Activated CD4-positive, alpha-beta T cell treated with anti-CD3 and anti-CD28 coated beads, Interleukin-2, amount 10 ng/mL, durations not matched to agents 24 days and 14 days (primary cell): ENCODE results near the gene SSX2IP. TPM values are rescaled to one million over a fixed set of nuclear protein-coding genes. Genes with fewer than 3 reads are reported as not detected.
"Not testable (repeated sequence)": the region's sequence is repeated elsewhere in the genome, so short reads cannot be mapped to it uniquely, and the experiment has no call there.

Source experiments
- DNase-seq: peaks from one replicate; pipeline ENCODE4 v3.0.0; 2022
- H3K27ac Mint-ChIP-seq: one replicate; pipeline ENCODE4 v1.8.0; 2022; ENCODE audit warnings: mild to moderate bottlenecking, mixed read lengths
- H3K27me3 Mint-ChIP-seq: one replicate; pipeline ENCODE4 v1.8.0; 2022; ENCODE audit warnings: mixed read lengths
- H3K36me3 Mint-ChIP-seq: one replicate; pipeline ENCODE4 v1.8.0; 2022; ENCODE audit warnings: low read depth, mild to moderate bottlenecking, mixed read lengths
- H3K4me1 Mint-ChIP-seq: one replicate; pipeline ENCODE4 v1.8.0; 2021; ENCODE audit warnings: mixed read lengths
- H3K4me3 Mint-ChIP-seq: one replicate; pipeline ENCODE4 v1.8.0; 2022; ENCODE audit warnings: mild to moderate bottlenecking, moderate library complexity, mixed read lengths
- H3K9me3 Mint-ChIP-seq: one replicate; pipeline ENCODE4 v1.8.0; 2021; ENCODE audit warnings: mixed read lengths
- intact Hi-C: fragments of 100-400 bp; cut with micrococcal nuclease; formaldehyde crosslinking; loops from one replicate; pipeline ENCODE4 v1.15.1; 2023
- total RNA-seq: library from RNA; stranded (reverse); gene quantifications from 2 replicates; pipeline ENCODE4 v1.2.3, GENCODE V29; 2022

Gene SSX2IP
- total RNA-seq, 1 donor from 2014 or later: 11.8 TPM

- Mint-ChIP-seq H3K9me3 (peaks cover 24% of the 10 kb centered on the region), H3K27ac (no peak overlapping the region), H3K27me3 (no peaks in the 10 kb centered on the region), H3K4me1 (peaks cover 3% of the 10 kb centered on the region), H3K4me3 (no peak overlapping the region), H3K36me3 (no peaks in the 10 kb centered on the region)
- no peak for DNase-seq
- intact Hi-C loops: no loop called here
Measured at GRCh38 chr1:84611091-84611490, 79.2 kb downstream of the SSX2IP start.

- intact Hi-C loops: no loop called here
- Mint-ChIP-seq H3K36me3 (no peaks in the 10 kb centered on the region), H3K9me3 (peaks cover 27% of the 10 kb centered on the region), H3K4me1 (peaks cover 3% of the 10 kb centered on the region), H3K4me3 (no peak overlapping the region), H3K27ac (no peak overlapping the region), H3K27me3 (no peaks in the 10 kb centered on the region)
- no peak for DNase-seq
Measured at GRCh38 chr1:84606977-84607376, 83.3 kb downstream of the SSX2IP start.

GRCh38 chr1:84605157-84605556 lies 85.1 kb downstream of the SSX2IP start:
- peaks cover 5% of the 10 kb centered on the region for H3K4me1 Mint-ChIP-seq

GRCh38 chr1:84603941-84604830 lies 86.1 kb downstream of the SSX2IP start:
- H3K36me3 Mint-ChIP-seq: no peaks in the 10 kb centered on the region
- no peaks in the 10 kb centered on the region for H3K27me3 Mint-ChIP-seq
- H3K4me1 Mint-ChIP-seq: peaks cover 11% of the 10 kb centered on the region
- DNase-seq: no peak
- no peak overlapping the region for H3K27ac Mint-ChIP-seq
- intact Hi-C loops: no loop called here
- peaks cover 33% of the 10 kb centered on the region for H3K9me3 Mint-ChIP-seq
- no peak overlapping the region for H3K4me3 Mint-ChIP-seq

More at GRCh38 chr1:84605157-84605556, 85.1 kb downstream of the SSX2IP start:
- no peaks in the 10 kb centered on the region for H3K36me3 Mint-ChIP-seq
- H3K27ac Mint-ChIP-seq: no peak overlapping the region
- no peaks in the 10 kb centered on the region for H3K27me3 Mint-ChIP-seq
- H3K4me3 Mint-ChIP-seq: no peak overlapping the region
- peaks cover 29% of the 10 kb centered on the region for H3K9me3 Mint-ChIP-seq
- intact Hi-C loops: no loop called here
- DNase-seq: no peak

- intact Hi-C loops: no loop called here
Measured at GRCh38 chr1:84603223-84603622, 87.0 kb downstream of the SSX2IP start.

GRCh38 chr1:84600796-84601195 lies 89.5 kb downstream of the SSX2IP start:
- DNase-seq: no peak
- intact Hi-C loops: no loop called here
- no peaks in the 10 kb centered on the region for H3K36me3 Mint-ChIP-seq
- peaks cover 25% of the 10 kb centered on the region for H3K9me3 Mint-ChIP-seq
- H3K4me3 Mint-ChIP-seq: no peak overlapping the region
- H3K4me1 Mint-ChIP-seq: peaks cover 19% of the 10 kb centered on the region
- peak overlapping the region; percentile 55 for H3K27ac Mint-ChIP-seq
- H3K27me3 Mint-ChIP-seq: no peaks in the 10 kb centered on the region

More at GRCh38 chr1:84603223-84603622, 87.0 kb downstream of the SSX2IP start:
- H3K27ac Mint-ChIP-seq: no peak overlapping the region
- H3K9me3 Mint-ChIP-seq: peaks cover 33% of the 10 kb centered on the region
- no peaks in the 10 kb centered on the region for H3K27me3 Mint-ChIP-seq
- peaks cover 19% of the 10 kb centered on the region for H3K4me1 Mint-ChIP-seq
- H3K36me3 Mint-ChIP-seq: no peaks in the 10 kb centered on the region
- no peak overlapping the region for H3K4me3 Mint-ChIP-seq
- no peak for DNase-seq

GRCh38 chr1:84598846-84599741 lies 91.2 kb downstream of the SSX2IP start:
- Mint-ChIP-seq H3K27ac (peak overlapping the region; percentile 88), H3K4me3 (peak overlapping the region; percentile 51), H3K9me3 (peaks cover 20% of the 10 kb centered on the region)

GRCh38 chr1:84598418-84598817 lies 91.8 kb downstream of the SSX2IP start:
- no peak overlapping the region for H3K4me3 Mint-ChIP-seq
- no peak overlapping the region for H3K27ac Mint-ChIP-seq
- peaks cover 6% of the 10 kb centered on the region for H3K27me3 Mint-ChIP-seq
- no peak for DNase-seq
- no peaks in the 10 kb centered on the region for H3K36me3 Mint-ChIP-seq
- peaks cover 19% of the 10 kb centered on the region for H3K4me1 Mint-ChIP-seq
- H3K9me3 Mint-ChIP-seq: peaks cover 22% of the 10 kb centered on the region
- intact Hi-C loops: no loop called here

More at GRCh38 chr1:84598846-84599741, 91.2 kb downstream of the SSX2IP start:
- Mint-ChIP-seq H3K4me1 (peaks cover 19% of the 10 kb centered on the region), H3K36me3 (no peaks in the 10 kb centered on the region), H3K27me3 (peaks cover 4% of the 10 kb centered on the region)
- no peak for DNase-seq
- intact Hi-C loops: loop anchor here (1.0 kb wide), 2 partner anchors 20 to 25 kb away; partner anchors contain the start of gene CTBS

GRCh38 chr1:84597011-84597410 lies 93.2 kb downstream of the SSX2IP start:
- intact Hi-C loops: no loop called here
- Mint-ChIP-seq H3K27me3 (peaks cover 9% of the 10 kb centered on the region), H3K4me1 (peaks cover 19% of the 10 kb centered on the region)

GRCh38 chr1:84594959-84595358 lies 95.3 kb downstream of the SSX2IP start:
- peaks cover 15% of the 10 kb centered on the region for H3K4me1 Mint-ChIP-seq
- H3K27me3 Mint-ChIP-seq: peaks cover 16% of the 10 kb centered on the region
- peaks cover 37% of the 10 kb centered on the region for H3K9me3 Mint-ChIP-seq
- DNase-seq, H3K36me3 Mint-ChIP-seq, H3K4me3 Mint-ChIP-seq, intact Hi-C loops, H3K27ac Mint-ChIP-seq: not testable (repeated sequence)

More at GRCh38 chr1:84597011-84597410, 93.2 kb downstream of the SSX2IP start:
- Mint-ChIP-seq H3K36me3 (no peaks in the 10 kb centered on the region), H3K27ac (no peak overlapping the region), H3K4me3 (no peak overlapping the region), H3K9me3 (peaks cover 30% of the 10 kb centered on the region)
- DNase-seq: no peak

Other genes with a start within 250 kb of the SSX2IP start
- 63.3 and 64.4 TPM in 2 replicates for gene RPF1, start 211.2 kb downstream of the SSX2IP start, total RNA-seq
- 0.69 and 0.98 TPM in 2 replicates for gene SPATA1, start 184.1 kb downstream of the SSX2IP start, total RNA-seq
- gene GNG5, start 183.9 kb downstream of the SSX2IP start, total RNA-seq: 115 and 122 TPM in 2 replicates
- 13.1 and 13.9 TPM in 2 replicates for gene CTBS, start 116.0 kb downstream of the SSX2IP start, total RNA-seq
- 0.19 and 0.21 TPM in 2 replicates for gene LPAR3, start 202.7 kb upstream of the SSX2IP start, total RNA-seq